ENCODE measurements around the gene PHLDB1. TPM values are rescaled to one million over a fixed set of nuclear protein-coding genes. Genes with fewer than 3 reads are reported as not detected.

Gene PHLDB1
- total RNA-seq, 1 experiment from 2014 or later: 36.2 TPM

- H3K9me3 Mint-ChIP-seq (ENCODE audit: unreplicated experiment): no peaks in the 10 kb centered on the region
Observed at GRCh38 chr11:118619444-118620197, 12.2 kb downstream of the PHLDB1 start.

GRCh38 chr11:118620529-118621070 lies 13.2 kb downstream of the PHLDB1 start:
- H3K9me3 Mint-ChIP-seq (ENCODE audit: unreplicated experiment): no peaks in the 10 kb centered on the region

More at GRCh38 chr11:118619444-118620197, 12.2 kb downstream of the PHLDB1 start:
- no peaks in the 10 kb centered on the region for H3K27me3 Mint-ChIP-seq (ENCODE audit: insufficient read depth, unreplicated experiment)
- no peak for TF ChIP-seq CTCF (IDR thresholded peaks at IDR 0.05; ENCODE audit: unreplicated experiment)
- peak overlapping the region; percentile 26 for H3K27ac Mint-ChIP-seq (ENCODE audit: low read depth, unreplicated experiment)
- ChIA-PET CTCF (interaction anchor here (0.6 to 3.7 kb wide), 10 partner anchors 8 to 354 kb away, joined by 3 to 20 read pairs (median 4); partner anchors contain the start of gene PHLDB1), POLR2A (interaction anchor here (0.6 to 10.3 kb wide), 6 partner anchors 13 to 30 kb away, joined by 3 to 132 read pairs (median 4); partner anchors contain the start of gene PHLDB1)
- intact Hi-C loops (cut with micrococcal nuclease): no loop called here
- H3K4me1 Mint-ChIP-seq (ENCODE audit: insufficient read depth, unreplicated experiment): peaks cover 64% of the 10 kb centered on the region
- no TSS peak for BruUV-seq (replicated peaks)
- peak overlapping the region; percentile 20 for H3K4me3 Mint-ChIP-seq (ENCODE audit: unreplicated experiment)
- DNase-seq (ENCODE audit: unreplicated experiment): peak; percentile 91
- peaks cover 10% of the 10 kb centered on the region for H3K36me3 Mint-ChIP-seq (ENCODE audit: insufficient read depth, unreplicated experiment)

GRCh38 chr11:118621071-118621783 lies 13.8 kb downstream of the PHLDB1 start:
- TF ChIP-seq CTCF (IDR thresholded peaks at IDR 0.05; ENCODE audit: unreplicated experiment): no peak
- Mint-ChIP-seq H3K4me1 (ENCODE audit: insufficient read depth, unreplicated experiment) (peaks cover 73% of the 10 kb centered on the region), H3K36me3 (ENCODE audit: insufficient read depth, unreplicated experiment) (peaks cover 13% of the 10 kb centered on the region), H3K4me3 (ENCODE audit: unreplicated experiment) (peak overlapping the region; percentile 71), H3K9me3 (ENCODE audit: unreplicated experiment) (no peaks in the 10 kb centered on the region), H3K27ac (ENCODE audit: low read depth, unreplicated experiment) (peak overlapping the region; percentile 38), H3K27me3 (ENCODE audit: insufficient read depth, unreplicated experiment) (no peaks in the 10 kb centered on the region)
- POLR2A ChIA-PET: interaction anchor here (0.7 to 10.3 kb wide), 10 partner anchors 9 to 398 kb away, joined by 3 to 132 read pairs (median 10); partner anchors contain the start of genes ARCN1, KMT2A, PHLDB1 and TRAPPC4
- intact Hi-C loops (cut with micrococcal nuclease): no loop called here
- no TSS peak for BruUV-seq (replicated peaks)
- CTCF ChIA-PET: interaction anchor here (1.1 to 3.7 kb wide), 5 partner anchors 9 to 56 kb away, joined by 3 to 20 read pairs (median 6); partner anchors contain the start of gene PHLDB1
- peak; percentile 89 for DNase-seq (ENCODE audit: unreplicated experiment)

More at GRCh38 chr11:118620529-118621070, 13.2 kb downstream of the PHLDB1 start:
- TF ChIP-seq CTCF (IDR thresholded peaks at IDR 0.05; ENCODE audit: unreplicated experiment): no peak
- ChIA-PET POLR2A (interaction anchor here (0.7 to 10.3 kb wide), 8 partner anchors 8 to 398 kb away, joined by 3 to 132 read pairs (median 7); partner anchors contain the start of genes ARCN1, PHLDB1 and TRAPPC4), CTCF (interaction anchor here (0.6 to 3.7 kb wide), 6 partner anchors 9 to 334 kb away, joined by 3 to 20 read pairs (median 5); partner anchors contain the start of gene PHLDB1)
- Mint-ChIP-seq H3K27ac (ENCODE audit: low read depth, unreplicated experiment) (peak overlapping the region; percentile 38), H3K36me3 (ENCODE audit: insufficient read depth, unreplicated experiment) (peaks cover 9% of the 10 kb centered on the region), H3K27me3 (ENCODE audit: insufficient read depth, unreplicated experiment) (no peaks in the 10 kb centered on the region), H3K4me1 (ENCODE audit: insufficient read depth, unreplicated experiment) (peaks cover 69% of the 10 kb centered on the region), H3K4me3 (ENCODE audit: unreplicated experiment) (peak overlapping the region; percentile 71)
- BruUV-seq (replicated peaks): no TSS peak
- no peak for DNase-seq (ENCODE audit: unreplicated experiment)
- intact Hi-C loops (cut with micrococcal nuclease): no loop called here

All from MCF 10A (cell line).